ENCODE measurements around the gene KAZN. TPM values are rescaled to one million over a fixed set of nuclear protein-coding genes. Genes with fewer than 3 reads are reported as not detected.

Gene KAZN
- total RNA-seq, 1 donor from 2014 or later: 2.8 TPM

DNA sequence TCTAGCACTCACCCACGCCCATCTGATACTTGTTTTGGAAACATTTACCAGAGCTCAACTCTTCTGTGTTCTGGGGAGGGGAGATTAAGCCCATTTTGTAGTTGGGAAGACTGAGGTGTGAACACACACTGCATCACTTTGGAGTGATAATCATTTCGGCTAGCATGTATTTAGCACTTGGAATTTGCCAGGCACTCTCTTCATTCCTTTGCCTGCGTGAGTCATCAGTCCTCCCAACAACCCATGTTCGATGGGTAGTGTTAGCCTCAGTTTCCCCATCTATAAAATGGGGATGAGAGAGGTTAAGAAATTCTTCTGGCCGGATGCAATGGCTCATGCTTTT, 372.3 kb downstream of the KAZN start:
- TF ChIP-seq, protein P1, sequence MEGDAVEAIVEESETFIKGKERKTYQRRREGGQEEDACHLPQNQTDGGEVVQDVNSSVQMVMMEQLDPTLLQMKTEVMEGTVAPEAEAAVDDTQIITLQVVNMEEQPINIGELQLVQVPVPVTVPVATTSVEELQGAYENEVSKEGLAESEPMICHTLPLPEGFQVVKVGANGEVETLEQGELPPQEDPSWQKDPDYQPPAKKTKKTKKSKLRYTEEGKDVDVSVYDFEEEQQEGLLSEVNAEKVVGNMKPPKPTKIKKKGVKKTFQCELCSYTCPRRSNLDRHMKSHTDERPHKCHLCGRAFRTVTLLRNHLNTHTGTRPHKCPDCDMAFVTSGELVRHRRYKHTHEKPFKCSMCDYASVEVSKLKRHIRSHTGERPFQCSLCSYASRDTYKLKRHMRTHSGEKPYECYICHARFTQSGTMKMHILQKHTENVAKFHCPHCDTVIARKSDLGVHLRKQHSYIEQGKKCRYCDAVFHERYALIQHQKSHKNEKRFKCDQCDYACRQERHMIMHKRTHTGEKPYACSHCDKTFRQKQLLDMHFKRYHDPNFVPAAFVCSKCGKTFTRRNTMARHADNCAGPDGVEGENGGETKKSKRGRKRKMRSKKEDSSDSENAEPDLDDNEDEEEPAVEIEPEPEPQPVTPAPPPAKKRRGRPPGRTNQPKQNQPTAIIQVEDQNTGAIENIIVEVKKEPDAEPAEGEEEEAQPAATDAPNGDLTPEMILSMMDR (IDR thresholded peaks at IDR 0.05; ENCODE audit: insufficient read depth, low read length, poor library complexity, severe bottlenecking): no peak
- Histone ChIP-seq H3K27me3 (ENCODE audit: control insufficient read depth, insufficient read depth, low read length) (no peaks in the 10 kb centered on the region), H3K4me3 (ENCODE audit: low read depth, low read length) (no peak overlapping the region), H3K36me3 (ENCODE audit: control insufficient read depth, insufficient read depth, low read length) (peaks cover 2% of the 10 kb centered on the region)
- no peak for DNase-seq (ENCODE audit: low read depth)

DNA sequence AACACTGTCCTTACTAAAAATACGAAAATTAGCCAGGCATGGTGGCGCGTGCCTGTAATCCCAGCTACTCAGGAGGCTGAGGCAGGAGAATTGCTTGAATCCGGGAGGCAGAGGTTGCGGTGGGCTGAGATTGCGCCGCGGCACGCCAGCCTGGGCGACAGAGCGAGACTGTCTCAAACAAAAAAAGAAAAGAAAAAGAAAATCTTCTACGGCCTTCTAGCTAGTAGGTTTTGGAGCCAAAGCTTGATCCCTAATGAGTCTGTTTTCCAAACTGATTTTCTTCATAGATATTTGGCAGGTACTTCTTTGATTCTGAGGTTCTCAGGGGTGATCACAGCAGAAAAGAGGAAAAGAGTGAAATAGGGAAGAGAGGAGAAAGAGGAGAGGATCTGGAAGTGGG, 372.7 kb downstream of the KAZN start:
- H3K36me3 ChIP-seq (ENCODE audit: control insufficient read depth, insufficient read depth, low read length): peaks cover 2% of the 10 kb centered on the region
- no peaks in the 10 kb centered on the region for H3K27me3 ChIP-seq (ENCODE audit: control insufficient read depth, insufficient read depth, low read length)
- H3K4me3 ChIP-seq (ENCODE audit: low read depth, low read length): no peak overlapping the region
- no peak for DNase-seq (ENCODE audit: low read depth)
- TF ChIP-seq, protein P1 (IDR thresholded peaks at IDR 0.05; ENCODE audit: insufficient read depth, low read length, poor library complexity, severe bottlenecking): no peak

DNA sequence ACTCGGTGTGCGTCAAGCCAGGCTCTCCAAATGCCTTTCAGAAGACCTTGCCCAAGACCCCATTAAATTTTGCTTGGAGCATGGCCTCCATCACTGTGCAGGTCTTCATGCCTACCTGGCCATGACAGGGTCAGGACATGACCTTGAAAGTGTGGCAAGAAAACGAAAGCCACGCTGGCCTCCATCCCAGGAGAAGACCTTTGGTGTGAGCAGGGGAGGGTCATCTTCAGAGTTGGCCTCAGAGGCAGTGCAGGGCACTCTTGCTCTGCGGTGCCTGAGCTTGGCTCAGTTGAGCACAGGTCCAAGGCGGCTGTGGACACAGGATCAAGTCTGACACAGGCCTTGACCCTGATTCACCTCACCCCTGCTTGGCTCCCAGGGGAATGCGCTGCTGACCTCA, 373.6 kb downstream of the KAZN start:
- H3K36me3 ChIP-seq (ENCODE audit: control insufficient read depth, insufficient read depth, low read length): peaks cover 2% of the 10 kb centered on the region
- H3K27me3 ChIP-seq (ENCODE audit: control insufficient read depth, insufficient read depth, low read length): no peaks in the 10 kb centered on the region
- DNase-seq (ENCODE audit: low read depth): no peak
- TF ChIP-seq, protein P1 (IDR thresholded peaks at IDR 0.05; ENCODE audit: insufficient read depth, low read length, poor library complexity, severe bottlenecking): no peak
- no peak overlapping the region for H3K4me3 ChIP-seq (ENCODE audit: low read depth, low read length)

DNA sequence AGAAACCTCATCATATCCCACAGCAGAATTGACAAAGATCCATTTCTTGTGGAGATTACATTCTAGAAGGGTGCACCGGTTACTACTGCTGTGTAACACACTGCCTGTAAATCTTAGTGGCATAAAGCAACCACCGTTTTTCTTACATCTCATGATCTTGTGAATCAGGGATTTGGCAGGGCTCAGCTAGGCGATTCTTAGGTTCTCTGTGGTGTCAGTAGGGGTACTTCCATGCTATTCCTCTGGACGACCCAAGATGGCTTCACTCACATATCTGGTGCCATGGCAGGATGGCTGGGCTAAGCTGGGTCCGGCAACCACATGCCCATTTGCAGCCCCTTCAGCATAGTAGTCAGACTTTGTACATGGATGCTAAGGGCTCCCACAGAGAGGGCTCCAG, 375.3 kb downstream of the KAZN start:
- Histone ChIP-seq H3K36me3 (ENCODE audit: control insufficient read depth, insufficient read depth, low read length) (no peaks in the 10 kb centered on the region), H3K4me3 (ENCODE audit: low read depth, low read length) (no peak overlapping the region), H3K27me3 (ENCODE audit: control insufficient read depth, insufficient read depth, low read length) (no peaks in the 10 kb centered on the region)
- TF ChIP-seq, protein P1 (IDR thresholded peaks at IDR 0.05; ENCODE audit: insufficient read depth, low read length, poor library complexity, severe bottlenecking): no peak
- no peak for DNase-seq (ENCODE audit: low read depth)

DNA sequence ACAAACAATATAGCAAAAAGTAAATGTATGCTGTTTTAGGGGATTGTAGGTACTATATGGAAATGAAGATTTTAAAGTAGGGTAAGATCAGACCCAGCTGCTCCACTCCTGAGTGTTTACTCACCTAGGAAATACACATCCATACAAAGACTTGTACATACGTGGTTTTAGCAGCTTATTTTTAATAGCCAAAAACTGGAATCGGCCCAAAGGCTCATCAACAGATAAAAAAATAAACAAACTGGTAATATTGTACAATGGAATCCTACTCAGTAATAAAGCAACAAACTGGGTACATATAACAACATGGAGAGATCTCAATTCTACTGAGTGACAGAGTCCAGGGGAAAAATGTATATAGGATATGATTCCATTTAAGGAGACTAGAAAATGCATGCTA, 375.9 kb downstream of the KAZN start:
- Histone ChIP-seq H3K36me3 (ENCODE audit: control insufficient read depth, insufficient read depth, low read length) (no peaks in the 10 kb centered on the region), H3K4me3 (ENCODE audit: low read depth, low read length) (no peak overlapping the region), H3K27me3 (ENCODE audit: control insufficient read depth, insufficient read depth, low read length) (no peaks in the 10 kb centered on the region)
- no peak for DNase-seq (ENCODE audit: low read depth)
- TF ChIP-seq, protein P1 (IDR thresholded peaks at IDR 0.05; ENCODE audit: insufficient read depth, low read length, poor library complexity, severe bottlenecking): no peak

DNA sequence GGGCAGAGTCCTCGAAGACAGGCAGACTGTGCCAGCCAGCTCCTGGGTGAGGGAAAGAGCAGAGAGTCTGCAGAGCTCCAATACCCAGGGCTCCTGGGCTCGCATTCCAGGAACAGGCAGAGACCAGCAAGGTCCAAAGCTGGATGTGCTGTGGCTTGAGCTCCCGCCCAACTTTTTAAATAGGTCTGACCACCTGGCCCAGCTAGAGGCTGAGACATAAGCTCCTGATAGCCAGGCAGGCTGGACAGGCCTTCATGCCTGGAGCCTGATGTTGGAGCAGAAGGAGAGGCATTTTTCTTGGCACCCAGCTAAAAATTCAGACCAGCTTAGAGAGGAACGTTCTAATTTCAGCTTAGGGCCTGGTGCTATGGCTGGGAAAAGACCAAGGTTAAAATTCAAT, 376.6 kb downstream of the KAZN start:
- TF ChIP-seq, protein P1 (IDR thresholded peaks at IDR 0.05; ENCODE audit: insufficient read depth, low read length, poor library complexity, severe bottlenecking): no peak
- H3K36me3 ChIP-seq (ENCODE audit: control insufficient read depth, insufficient read depth, low read length): no peaks in the 10 kb centered on the region
- DNase-seq (ENCODE audit: low read depth): no peak
- H3K4me3 ChIP-seq (ENCODE audit: low read depth, low read length): no peak overlapping the region
- no peaks in the 10 kb centered on the region for H3K27me3 ChIP-seq (ENCODE audit: control insufficient read depth, insufficient read depth, low read length)

Data from kidney epithelial cell (primary cell).